Keratinocyte (primary cell): Measurements from ENCODE around the gene NRG2. TPM values are rescaled to one million over a fixed set of nuclear protein-coding genes. Genes with fewer than 3 reads are reported as not detected.

ENCODE experiments used
- DNase-seq: peaks from one replicate; pipeline ENCODE4 v3.0.0-alpha.2; 2011; ENCODE audit warnings: low read depth, missing footprints, low spot score
- FAIRE-seq: peaks from 2 replicates; lab custom pipeline; 2011; peaks lifted over from hg19 to GRCh38; lab: Jason Lieb, UNC
- H2AFZ ChIP-seq: 2 replicates; pipeline ENCODE4 v1.6.0; 2012; ENCODE audit warnings: low read length, control low read depth, inconsistent platforms; ENCODE audit not compliant: control insufficient read depth
- H3K27ac ChIP-seq: 2 replicates; pipeline ENCODE4 v1.5.1; 2011; ENCODE audit warnings: low read length; ENCODE audit not compliant: control insufficient read depth, insufficient read depth
- H3K27me3 ChIP-seq: 3 replicates; pipeline ENCODE4 v1.6.0; 2011; ENCODE audit warnings: low read length; ENCODE audit not compliant: control insufficient read depth, insufficient read depth; ENCODE audit errors: extremely low read depth
- H3K36me3 ChIP-seq, 2 experiments: 2 replicates in 1 of 2; 3 replicates in 1 of 2; pipeline ENCODE4 v1.5.1; 2011; ENCODE audit warnings: low read length in 2 of 2, mild to moderate bottlenecking in 1 of 2; ENCODE audit not compliant: control insufficient read depth in 2 of 2, insufficient read depth in 2 of 2; ENCODE audit errors: extremely low read depth in 1 of 2
- H3K4me1 ChIP-seq: 3 replicates; pipeline ENCODE4 v1.5.1; 2011; ENCODE audit warnings: low read length; ENCODE audit not compliant: control insufficient read depth, insufficient read depth; ENCODE audit errors: extremely low read depth
- H3K4me2 ChIP-seq: 3 replicates; pipeline ENCODE4 v1.6.0; 2011; ENCODE audit warnings: low read depth, low read length; ENCODE audit not compliant: control insufficient read depth, insufficient read depth; ENCODE audit errors: extremely low read depth
- H3K4me3 ChIP-seq, 3 experiments: fragments of 200-600 bp in 1 of 3; sonication (generic) in 1 of 3; 2 replicates in 2 of 3; 3 replicates in 1 of 3; pipeline ENCODE4 v1.5.1; 2011 to 2016; ENCODE audit warnings: low read length in 3 of 3, mild to moderate bottlenecking in 3 of 3, control low read depth in 2 of 3, inconsistent platforms in 1 of 3, low read depth in 1 of 3, mixed read lengths in 1 of 3, mixed run types in 1 of 3, moderate library complexity in 1 of 3; ENCODE audit not compliant: control insufficient read depth in 2 of 3, insufficient read depth in 2 of 3; ENCODE audit errors: extremely low read depth in 1 of 3
- H3K79me2 ChIP-seq: 2 replicates; pipeline ENCODE4 v1.6.0; 2012; ENCODE audit warnings: low read length; ENCODE audit not compliant: control insufficient read depth, insufficient read depth
- H3K9ac ChIP-seq: 3 replicates; pipeline ENCODE4 v1.6.0; 2011; ENCODE audit warnings: low read length; ENCODE audit not compliant: control insufficient read depth, insufficient read depth; ENCODE audit errors: extremely low read depth
- H3K9me1 ChIP-seq: 3 replicates; pipeline ENCODE4 v1.6.0; 2011; ENCODE audit warnings: low read length; ENCODE audit not compliant: control insufficient read depth, insufficient read depth; ENCODE audit errors: extremely low read depth
- H3K9me3 ChIP-seq: 2 replicates; pipeline ENCODE4 v1.5.1; 2012; ENCODE audit warnings: low read depth, low read length; ENCODE audit not compliant: control insufficient read depth
- H4K20me1 ChIP-seq: 3 replicates; pipeline ENCODE4 v1.6.0; 2011; ENCODE audit warnings: low read length; ENCODE audit not compliant: control insufficient read depth, insufficient read depth; ENCODE audit errors: extremely low read depth
- EZH2 ChIP-seq: IDR thresholded peaks from one replicate; pipeline ENCODE4 v1.6.1; 2012; ENCODE audit warnings: inconsistent platforms, mild to moderate bottlenecking, low read length, moderate library complexity
- dilution Hi-C: fragments of 300-500 bp; cut with MboI; formaldehyde crosslinking; loops from one replicate; pipeline ENCODE4 v1.7.0; 2020; ENCODE audit warnings: low sequenced_read_pairs; ENCODE audit not compliant: extremely low pct_ligation_motif_present
- polyA plus RNA-seq, 5 experiments: library from polyadenylated mRNA; depleted of rRNA in 3 of 5; stranded (reverse) in 3 of 5; stranded (forward) in 1 of 5; unstranded in 1 of 5; fragments of >200 nt; gene quantifications; 1 replicate in 1 of 5; 2 replicates in 3 of 5; 3 replicates in 1 of 5; pipeline versions ENCODE4 v1.2.1 to v1.2.3, GENCODE V29; 2011 to 2012; ENCODE audit warnings: missing spikeins in 2 of 5, low read depth in 1 of 5, low replicate concordance in 1 of 5
- TF ChIP-seq, protein P1 (sequence below), 3 experiments: IDR thresholded peaks in 1 of 3; conservative IDR thresholded peaks in 1 of 3; optimal IDR thresholded peaks in 1 of 3; 2 replicates in 2 of 3; 3 replicates in 1 of 3; pipeline versions ENCODE3 to v1.5.1; 2011; ENCODE audit warnings: low read length in 3 of 3, mild to moderate bottlenecking in 3 of 3, moderate library complexity in 2 of 3, control low read depth in 1 of 3, inconsistent platforms in 1 of 3; ENCODE audit not compliant: insufficient read depth in 2 of 3; ENCODE audit errors: extremely low read depth in 1 of 3

Gene NRG2
- polyA plus RNA-seq, 1 donor (not counting 4 experiments of a cell fraction or from before 2014, with no cell fraction given), result 0.13 TPM

DNA sequence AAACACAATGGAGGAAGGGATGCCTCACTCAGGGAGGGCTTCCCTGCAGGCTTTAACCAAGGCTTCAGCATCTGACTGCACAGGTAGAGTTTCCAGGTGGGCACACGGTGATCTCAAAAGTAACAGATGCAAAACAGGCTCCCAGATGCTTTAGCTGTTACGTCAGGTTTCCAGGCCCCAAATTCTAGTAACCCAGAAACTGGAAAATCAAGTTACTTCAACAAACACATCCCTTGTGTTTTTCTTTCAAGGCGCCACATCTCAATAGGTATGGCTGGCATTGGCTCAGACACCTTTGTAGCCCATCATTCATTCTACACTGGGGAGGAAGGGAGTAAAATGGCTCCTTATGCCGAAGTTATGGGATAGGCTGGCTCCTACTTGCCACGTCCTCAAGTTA is 27.4 kb downstream of the NRG2 start:
- no peak overlapping the region for H3K4me3 ChIP-seq
- H2AFZ ChIP-seq, result no peak overlapping the region
- no peaks in the 10 kb centered on the region for H3K79me2 ChIP-seq
- TF ChIP-seq EZH2, result no peak
- TF ChIP-seq, protein P1, sequence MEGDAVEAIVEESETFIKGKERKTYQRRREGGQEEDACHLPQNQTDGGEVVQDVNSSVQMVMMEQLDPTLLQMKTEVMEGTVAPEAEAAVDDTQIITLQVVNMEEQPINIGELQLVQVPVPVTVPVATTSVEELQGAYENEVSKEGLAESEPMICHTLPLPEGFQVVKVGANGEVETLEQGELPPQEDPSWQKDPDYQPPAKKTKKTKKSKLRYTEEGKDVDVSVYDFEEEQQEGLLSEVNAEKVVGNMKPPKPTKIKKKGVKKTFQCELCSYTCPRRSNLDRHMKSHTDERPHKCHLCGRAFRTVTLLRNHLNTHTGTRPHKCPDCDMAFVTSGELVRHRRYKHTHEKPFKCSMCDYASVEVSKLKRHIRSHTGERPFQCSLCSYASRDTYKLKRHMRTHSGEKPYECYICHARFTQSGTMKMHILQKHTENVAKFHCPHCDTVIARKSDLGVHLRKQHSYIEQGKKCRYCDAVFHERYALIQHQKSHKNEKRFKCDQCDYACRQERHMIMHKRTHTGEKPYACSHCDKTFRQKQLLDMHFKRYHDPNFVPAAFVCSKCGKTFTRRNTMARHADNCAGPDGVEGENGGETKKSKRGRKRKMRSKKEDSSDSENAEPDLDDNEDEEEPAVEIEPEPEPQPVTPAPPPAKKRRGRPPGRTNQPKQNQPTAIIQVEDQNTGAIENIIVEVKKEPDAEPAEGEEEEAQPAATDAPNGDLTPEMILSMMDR (optimal IDR thresholded peaks at IDR 0.05 in 1 of 3, IDR thresholded peaks at IDR 0.05 in 1 of 3, conservative IDR thresholded peaks at IDR 0.05 in 1 of 3; ENCODE audit: extremely low read depth in 1 of 3, insufficient read depth in 2 of 3, low read length in 3 of 3), result no peak
- peaks cover 15% of the 10 kb centered on the region for H3K27me3 ChIP-seq
- DNase-seq, result no peak
- FAIRE-seq, result no peak
- H3K9me3 ChIP-seq, result no peaks in the 10 kb centered on the region
- H3K4me1 ChIP-seq, result no peaks in the 10 kb centered on the region
- no peaks in the 10 kb centered on the region for H3K36me3 ChIP-seq
- H3K4me2 ChIP-seq, result no peak overlapping the region
- dilution Hi-C loops, result no loop called here
- no peak overlapping the region for H3K9ac ChIP-seq
- no peaks in the 10 kb centered on the region for H4K20me1 ChIP-seq
- H3K9me1 ChIP-seq, result no peaks in the 10 kb centered on the region
- no peak overlapping the region for H3K27ac ChIP-seq

- Histone ChIP-seq H3K4me1 (no peaks in the 10 kb centered on the region), H3K4me2 (no peak overlapping the region), H3K27me3 (peaks cover 15% of the 10 kb centered on the region), H3K27ac (no peak overlapping the region), H3K9me3 (no peaks in the 10 kb centered on the region), H3K4me3 (no peak overlapping the region), H2AFZ (no peak overlapping the region), H3K36me3 (no peaks in the 10 kb centered on the region), H3K79me2 (no peaks in the 10 kb centered on the region), H4K20me1 (no peaks in the 10 kb centered on the region), H3K9me1 (no peaks in the 10 kb centered on the region), H3K9ac (no peak overlapping the region)
- FAIRE-seq (no peak), DNase-seq (no peak)
- TF ChIP-seq, protein P1 (optimal IDR thresholded peaks at IDR 0.05 in 1 of 3, IDR thresholded peaks at IDR 0.05 in 1 of 3, conservative IDR thresholded peaks at IDR 0.05 in 1 of 3; ENCODE audit: extremely low read depth in 1 of 3, insufficient read depth in 2 of 3, low read length in 3 of 3), result no peak
- no peak for TF ChIP-seq EZH2
- dilution Hi-C loops, result no loop called here
These were observed 28.3 kb downstream of the NRG2 start for GRCh38 chr5:140014751-140015150.
